Lower lobe of right lung (tissue), 2 donors: ENCODE measurements around the gene IL1RAPL1. TPM values are rescaled to one million over a fixed set of nuclear protein-coding genes. Genes with fewer than 3 reads are reported as not detected.

Source experiments
- ATAC-seq, 2 donors: fragments of 200-7000 bp; cut with Tn5 transposase; one replicate each; pipeline ENCODE4 v1.9.1; 2020 to 2022; ENCODE audit warnings: mild to moderate bottlenecking in 2 of 2, moderate library complexity in 2 of 2
- DNase-seq: peaks from one replicate; pipeline ENCODE4 v3.0.0-alpha.2; 2020
- H3K27ac ChIP-seq: fragments of 200-600 bp; one replicate; pipeline ENCODE4 v1.8.0; 2022
- H3K27me3 ChIP-seq: fragments of 200-600 bp; one replicate; pipeline ENCODE4 v1.8.0; 2022; ENCODE audit warnings: low read depth
- H3K36me3 ChIP-seq: fragments of 200-600 bp; one replicate; pipeline ENCODE4 v1.8.0; 2022; ENCODE audit warnings: mild to moderate bottlenecking
- H3K4me1 ChIP-seq: fragments of 200-600 bp; one replicate; pipeline ENCODE4 v1.8.0; 2022
- H3K4me3 ChIP-seq: fragments of 200-600 bp; one replicate; pipeline ENCODE4 v1.8.0; 2022; ENCODE audit warnings: mild to moderate bottlenecking
- H3K9me3 ChIP-seq: fragments of 200-600 bp; one replicate; pipeline ENCODE4 v1.8.0; 2022
- intact Hi-C: fragments of 100-400 bp; cut with DNase I; formaldehyde crosslinking; loops from one replicate; pipeline ENCODE4 v1.11.0; 2022
- total RNA-seq: library from RNA; stranded (reverse); fragmentation: NEBNext Ultra II Directional; extraction: Animal tissue kit (Norgen Biotek cat#: 25700); gene quantifications from one replicate; pipeline ENCODE4 v1.2.1, GENCODE V29; 2021
- TF ChIP-seq, protein P1 (sequence below): fragments of 200-600 bp; IDR thresholded peaks from one replicate; pipeline ENCODE4 v1.8.0; 2022; ENCODE audit warnings: antibody characterized with exemption, mild to moderate bottlenecking
- donor health status: DM: no; HTN: yes; CAD: no; lungs with severe emphysema.

The IL1RAPL1 gene
- total RNA-seq, 1 donor from 2014 or later = not detected

DNA sequence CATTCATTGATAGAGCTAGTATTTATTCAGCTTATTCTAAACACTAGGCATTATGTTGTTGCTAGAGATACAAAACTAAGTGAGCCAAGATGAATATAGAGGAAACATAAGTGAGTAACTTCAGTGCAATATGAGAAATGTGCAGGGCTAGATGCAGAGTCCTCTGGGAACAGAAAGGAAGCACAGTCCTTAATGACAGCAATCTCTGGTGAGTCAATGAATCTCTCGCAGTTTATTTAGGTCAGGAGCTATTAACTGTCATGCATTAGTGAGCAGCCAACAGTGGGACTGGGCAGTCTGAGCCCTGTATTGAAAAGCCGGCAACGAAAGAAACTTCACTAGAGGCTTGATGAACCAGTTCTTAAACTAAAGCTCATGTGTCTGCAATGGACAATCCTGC is 1030.0 kb downstream of the IL1RAPL1 start:
- ATAC-seq (no peak), DNase-seq (no peak)
- no peak overlapping the region for H3K4me3 ChIP-seq
- intact Hi-C loops = no loop called here
- H3K4me1 ChIP-seq = no peaks in the 10 kb centered on the region
- H3K9me3 ChIP-seq = no peaks in the 10 kb centered on the region
- no peaks in the 10 kb centered on the region for H3K27me3 ChIP-seq
- no peak overlapping the region for H3K27ac ChIP-seq
- no peaks in the 10 kb centered on the region for H3K36me3 ChIP-seq
- TF ChIP-seq, protein P1, sequence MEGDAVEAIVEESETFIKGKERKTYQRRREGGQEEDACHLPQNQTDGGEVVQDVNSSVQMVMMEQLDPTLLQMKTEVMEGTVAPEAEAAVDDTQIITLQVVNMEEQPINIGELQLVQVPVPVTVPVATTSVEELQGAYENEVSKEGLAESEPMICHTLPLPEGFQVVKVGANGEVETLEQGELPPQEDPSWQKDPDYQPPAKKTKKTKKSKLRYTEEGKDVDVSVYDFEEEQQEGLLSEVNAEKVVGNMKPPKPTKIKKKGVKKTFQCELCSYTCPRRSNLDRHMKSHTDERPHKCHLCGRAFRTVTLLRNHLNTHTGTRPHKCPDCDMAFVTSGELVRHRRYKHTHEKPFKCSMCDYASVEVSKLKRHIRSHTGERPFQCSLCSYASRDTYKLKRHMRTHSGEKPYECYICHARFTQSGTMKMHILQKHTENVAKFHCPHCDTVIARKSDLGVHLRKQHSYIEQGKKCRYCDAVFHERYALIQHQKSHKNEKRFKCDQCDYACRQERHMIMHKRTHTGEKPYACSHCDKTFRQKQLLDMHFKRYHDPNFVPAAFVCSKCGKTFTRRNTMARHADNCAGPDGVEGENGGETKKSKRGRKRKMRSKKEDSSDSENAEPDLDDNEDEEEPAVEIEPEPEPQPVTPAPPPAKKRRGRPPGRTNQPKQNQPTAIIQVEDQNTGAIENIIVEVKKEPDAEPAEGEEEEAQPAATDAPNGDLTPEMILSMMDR = no peak

DNA sequence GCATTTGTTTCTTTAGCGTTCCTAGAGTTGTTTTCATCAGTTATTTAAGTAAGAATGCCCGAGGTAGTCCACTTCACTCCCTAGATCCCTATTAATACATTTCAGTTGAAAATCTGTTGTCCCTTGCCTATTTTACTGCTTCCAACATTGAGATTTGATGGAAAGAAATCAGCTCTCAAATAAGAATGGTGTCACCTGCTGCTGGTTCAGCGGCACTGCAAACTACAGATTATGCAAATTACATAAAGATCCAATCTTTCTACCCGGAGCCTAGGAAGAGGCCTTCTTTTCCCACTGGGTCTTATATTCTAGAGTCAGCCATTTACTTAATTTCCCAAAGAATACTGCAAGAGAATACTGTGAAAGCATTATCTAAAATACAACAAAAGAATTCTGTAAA is 1030.5 kb downstream of the IL1RAPL1 start:
- Histone ChIP-seq H3K4me1 (no peaks in the 10 kb centered on the region), H3K27ac (no peak overlapping the region), H3K27me3 (no peaks in the 10 kb centered on the region), H3K4me3 (no peak overlapping the region), H3K36me3 (no peaks in the 10 kb centered on the region), H3K9me3 (no peaks in the 10 kb centered on the region)
- intact Hi-C loops = no loop called here
- DNase-seq (no peak), ATAC-seq (no peak)
- TF ChIP-seq, protein P1 = no peak

DNA sequence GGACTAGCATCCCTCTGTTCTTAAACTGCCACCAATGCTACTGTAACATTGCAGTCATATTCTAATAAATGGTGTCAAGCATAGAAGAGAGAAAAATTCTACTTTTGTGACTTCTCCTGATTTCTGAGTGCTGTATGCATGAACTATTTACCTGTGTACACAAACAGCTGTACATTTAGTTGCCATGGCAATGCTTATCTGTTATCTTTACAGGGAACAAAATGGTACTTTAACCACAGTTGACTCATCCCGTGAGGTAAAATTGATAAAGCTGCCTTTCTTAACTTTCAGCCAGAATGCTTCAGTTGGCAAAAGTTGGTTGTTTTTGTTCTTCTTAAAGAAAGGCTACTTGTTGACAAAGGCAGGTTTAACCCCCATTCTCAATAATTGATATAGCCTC is 1040.6 kb downstream of the IL1RAPL1 start:
- intact Hi-C loops = no loop called here
- no peak for DNase-seq
- TF ChIP-seq, protein P1 = no peak
- no peak for ATAC-seq
- Histone ChIP-seq H3K4me1 (no peaks in the 10 kb centered on the region), H3K9me3 (no peaks in the 10 kb centered on the region), H3K36me3 (no peaks in the 10 kb centered on the region), H3K27me3 (no peaks in the 10 kb centered on the region), H3K4me3 (no peak overlapping the region), H3K27ac (no peak overlapping the region)

DNA sequence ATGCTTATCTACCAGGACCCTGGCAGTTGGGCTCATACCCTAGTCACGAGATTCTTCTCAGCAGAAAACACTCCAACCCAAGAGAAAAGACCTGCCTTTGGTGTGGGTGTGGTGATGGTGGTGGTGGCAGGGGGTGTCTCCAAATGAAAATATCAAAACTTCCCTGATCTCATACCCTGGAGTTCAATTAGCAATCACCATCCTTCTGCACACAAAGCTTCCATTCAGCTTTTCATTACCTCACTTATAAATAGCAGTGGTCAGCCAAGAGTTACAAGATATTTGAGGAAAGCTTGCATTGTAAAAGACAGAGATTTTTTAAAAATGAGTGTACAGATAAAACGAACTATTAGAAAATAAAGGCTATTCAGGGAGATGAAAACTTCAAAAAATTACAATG is 1047.3 kb downstream of the IL1RAPL1 start:
- intact Hi-C loops = no loop called here
- Histone ChIP-seq H3K4me1 (no peaks in the 10 kb centered on the region), H3K36me3 (no peaks in the 10 kb centered on the region), H3K27ac (no peak overlapping the region), H3K4me3 (no peak overlapping the region), H3K9me3 (no peaks in the 10 kb centered on the region), H3K27me3 (no peaks in the 10 kb centered on the region)
- TF ChIP-seq, protein P1 = no peak
- ATAC-seq = no peak
- no peak for DNase-seq

DNA sequence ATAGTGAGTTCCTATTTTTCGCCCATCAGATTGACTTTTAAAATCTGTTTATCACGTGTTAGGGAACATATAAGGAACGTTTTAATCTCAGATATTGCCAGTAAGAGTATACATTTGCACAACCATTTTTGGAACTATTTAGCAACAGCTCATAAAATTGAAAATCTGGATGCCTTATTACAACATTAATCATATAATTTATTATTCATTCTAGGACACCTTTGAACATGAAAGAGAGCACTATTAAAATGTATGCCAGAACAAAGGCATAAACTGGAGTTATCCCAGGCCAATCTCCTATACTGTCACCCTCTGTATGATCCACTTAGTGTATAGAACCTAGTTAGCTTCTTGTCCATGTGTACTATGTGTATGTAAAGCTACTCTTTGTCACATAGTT is 1049.1 kb downstream of the IL1RAPL1 start:
- ATAC-seq (no peak), DNase-seq (no peak)
- Histone ChIP-seq H3K9me3 (no peaks in the 10 kb centered on the region), H3K4me3 (no peak overlapping the region), H3K27me3 (no peaks in the 10 kb centered on the region), H3K27ac (no peak overlapping the region), H3K36me3 (no peaks in the 10 kb centered on the region), H3K4me1 (no peaks in the 10 kb centered on the region)
- TF ChIP-seq, protein P1 = no peak
- intact Hi-C loops = no loop called here

DNA sequence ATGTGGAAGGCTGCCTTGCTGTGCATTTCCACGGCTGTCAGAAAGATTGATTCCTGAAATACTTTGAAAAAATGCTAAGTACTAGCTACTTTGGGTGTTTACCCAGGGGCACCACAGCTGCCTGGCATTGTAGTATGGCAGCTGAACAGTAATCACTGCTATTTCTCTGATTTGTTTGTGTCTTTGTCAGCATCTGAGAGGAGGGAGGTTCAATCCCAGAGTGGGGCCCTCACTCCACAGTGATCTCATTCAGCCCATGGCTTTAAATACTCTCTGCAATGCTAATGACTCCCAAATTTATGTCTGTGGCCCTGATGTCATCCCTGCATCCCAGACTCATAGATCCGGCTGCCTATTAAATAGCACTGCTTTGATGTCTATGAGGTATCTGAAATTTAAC is 1052.9 kb downstream of the IL1RAPL1 start:
- no peak overlapping the region for H3K27ac ChIP-seq
- DNase-seq (no peak), ATAC-seq (no peak)
- H3K9me3 ChIP-seq = no peaks in the 10 kb centered on the region
- H3K4me3 ChIP-seq = no peak overlapping the region
- TF ChIP-seq, protein P1 = no peak
- intact Hi-C loops = no loop called here
- no peaks in the 10 kb centered on the region for H3K36me3 ChIP-seq
- H3K27me3 ChIP-seq = no peaks in the 10 kb centered on the region
- H3K4me1 ChIP-seq = no peaks in the 10 kb centered on the region
